ENCODE data around the gene MPZL1.
A peak's percentile ranks its signal among the peaks of the same experiment; 100 is the strongest.
"Not testable (repeated sequence)": the region's sequence is repeated elsewhere in the genome, so short reads cannot be mapped to it uniquely, and the experiment has no call there.

The MPZL1 gene

GRCh38 chr1:167719715-167720421 is 1.9 kb upstream of the MPZL1 start:
- DNase-seq (ENCODE audit: low spot score), result not testable (repeated sequence)

DNA sequence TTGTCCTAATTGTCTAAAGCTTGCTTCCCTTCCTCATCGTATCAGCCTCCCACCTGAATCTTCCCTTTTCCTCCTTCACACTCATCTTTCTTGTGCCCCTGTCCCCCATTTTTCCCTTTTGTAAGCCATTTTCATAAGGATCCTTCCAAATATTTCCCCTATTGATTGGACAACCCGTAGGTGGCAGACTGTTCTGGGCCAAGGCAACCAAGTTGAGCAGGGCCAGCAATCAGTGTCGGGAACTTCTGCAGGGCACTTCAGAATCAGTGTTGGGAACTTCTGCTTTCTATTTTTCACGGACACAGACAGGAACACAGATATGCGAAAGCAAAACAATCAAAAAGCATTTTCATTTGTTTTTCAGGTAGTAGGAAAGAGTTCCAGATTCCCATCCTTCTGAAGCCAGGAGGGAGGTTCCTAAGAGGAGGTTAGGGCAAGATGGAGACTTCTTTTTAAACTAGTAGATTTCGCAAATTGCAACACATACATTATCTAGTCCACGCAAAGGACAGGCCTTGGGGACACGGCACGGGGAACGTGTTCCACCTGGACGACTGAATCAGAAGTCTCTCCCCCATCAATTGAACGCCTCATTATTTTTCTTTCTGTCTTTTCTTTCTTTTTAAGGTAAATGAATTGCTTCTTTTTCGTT is 691 bp upstream of the MPZL1 start:
- no peak for DNase-seq (ENCODE audit: low spot score)

GRCh38 chr1:167722152-167722869 is 529 bp downstream of the MPZL1 start:
- peak; percentile 47 for DNase-seq (ENCODE audit: low spot score)

DNA sequence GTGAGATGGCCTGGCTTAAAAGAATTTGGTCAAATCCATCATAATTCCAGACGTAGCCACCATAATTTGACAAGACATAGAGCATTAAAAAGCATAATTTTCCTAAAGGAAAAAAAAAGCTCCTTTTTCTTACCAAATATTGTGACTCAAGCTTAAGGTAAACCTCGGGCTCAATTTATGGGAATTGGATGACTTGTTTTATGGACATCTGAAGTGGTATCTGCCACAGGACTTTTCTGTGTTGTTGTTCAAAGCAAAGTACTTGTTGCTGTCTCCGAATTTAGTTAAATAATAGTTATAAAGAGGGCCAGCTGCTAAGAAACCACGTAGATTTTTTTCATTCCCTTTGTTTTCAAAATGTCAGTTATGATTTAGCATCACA is 1.1 kb downstream of the MPZL1 start:
- no peak for DNase-seq (ENCODE audit: low spot score)

DNA sequence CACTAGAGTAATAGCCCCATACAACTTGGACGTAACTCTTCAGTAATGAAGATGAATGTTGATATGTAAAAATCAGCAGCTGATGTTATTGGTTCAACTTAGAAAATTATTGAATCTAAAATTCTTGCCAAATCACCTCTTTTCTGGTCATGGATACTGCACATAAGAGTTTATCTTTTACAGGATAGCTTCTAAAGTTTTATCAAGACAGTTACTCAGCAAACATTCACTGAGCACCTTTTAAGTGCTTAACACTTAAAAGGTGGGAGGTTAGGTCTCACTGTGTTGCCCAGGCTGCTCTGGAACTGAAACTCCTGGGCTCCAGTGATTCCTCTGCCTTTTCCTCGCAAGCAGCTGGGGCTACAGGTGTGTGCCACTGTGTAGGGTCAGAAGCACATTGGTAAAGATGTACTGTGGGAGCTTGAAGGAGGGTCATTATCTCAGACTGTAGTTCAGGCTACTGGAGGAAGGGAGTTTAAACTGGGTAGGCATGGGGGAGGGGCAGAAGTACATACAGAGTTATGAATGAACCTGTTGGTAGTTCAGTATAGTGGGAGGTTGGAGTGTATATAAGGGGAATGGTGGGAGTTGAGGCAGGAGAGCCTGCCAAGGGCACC is 2.0 kb downstream of the MPZL1 start:
- no peak for DNase-seq (ENCODE audit: low spot score)

DNA sequence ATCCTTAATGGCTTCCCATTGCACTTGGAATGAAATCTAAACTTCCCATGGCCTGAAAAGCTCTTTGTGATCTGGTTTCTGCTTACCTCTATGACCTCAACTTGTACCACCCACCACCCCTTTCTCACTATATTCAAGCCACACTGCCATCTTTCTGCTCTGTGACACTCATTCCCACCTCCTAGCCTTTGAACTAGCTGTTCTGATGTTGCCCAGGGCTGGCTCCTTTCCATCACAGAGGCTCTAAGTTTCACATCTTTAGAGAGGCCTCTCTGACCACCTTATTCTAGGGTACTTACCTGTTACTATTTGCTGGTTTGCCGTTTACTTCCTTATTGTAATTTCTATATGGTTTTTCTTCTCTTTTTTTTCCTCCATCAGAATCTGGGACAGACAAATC is 4.2 kb downstream of the MPZL1 start:
- no peak for DNase-seq (ENCODE audit: low spot score)

DNA sequence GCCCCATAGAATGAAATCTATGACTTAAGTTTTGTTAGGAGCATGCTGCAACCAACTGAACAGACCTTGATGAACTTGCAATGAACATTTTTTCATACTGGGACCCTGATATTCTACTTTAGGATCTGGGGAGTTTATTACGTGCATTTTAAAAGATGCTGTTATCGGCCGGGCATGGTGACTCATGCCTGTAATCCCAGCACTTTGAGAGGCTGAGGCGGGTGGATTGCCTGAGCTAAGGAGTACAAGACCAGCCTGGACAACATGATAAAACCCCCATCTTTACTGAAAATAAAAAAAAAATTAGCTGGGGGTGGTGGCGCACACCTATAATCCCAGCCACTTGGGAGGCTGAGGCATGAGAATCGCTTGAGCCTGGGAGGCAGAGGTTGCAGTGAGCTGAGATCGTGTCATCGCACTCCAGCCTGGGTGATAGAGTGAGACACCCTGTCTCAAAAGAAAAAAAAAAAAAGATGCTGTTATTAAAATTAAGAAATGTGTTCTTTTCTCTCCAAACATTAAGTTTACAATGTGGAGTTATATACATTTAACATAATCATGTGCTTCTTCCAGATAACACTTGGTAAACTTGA is 7.1 kb downstream of the MPZL1 start:
- no peak for DNase-seq (ENCODE audit: low spot score)

- no peak for DNase-seq (ENCODE audit: low spot score)
Measured at GRCh38 chr1:167734227-167734626, 12.4 kb downstream of the MPZL1 start.

DNA sequence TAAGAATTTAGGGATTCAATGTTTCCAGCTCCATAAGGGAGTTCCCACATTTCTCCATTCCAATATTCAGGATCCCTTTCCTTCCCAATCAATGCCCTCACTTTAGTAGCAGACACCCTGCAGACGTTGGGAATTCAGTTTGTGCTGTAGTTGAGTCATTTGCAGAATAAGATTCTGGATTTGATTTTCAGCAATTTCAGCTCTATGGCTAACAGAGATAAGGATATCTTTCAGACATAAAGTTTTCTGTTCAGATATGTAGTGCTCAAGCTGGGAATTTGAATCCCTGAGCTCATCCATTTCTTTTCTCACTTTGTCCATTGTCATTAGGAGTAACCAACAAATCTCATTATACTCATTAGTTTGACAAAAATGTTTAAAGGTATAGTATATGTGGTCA is 13.1 kb downstream of the MPZL1 start:
- no peak for DNase-seq (ENCODE audit: low spot score)

DNA sequence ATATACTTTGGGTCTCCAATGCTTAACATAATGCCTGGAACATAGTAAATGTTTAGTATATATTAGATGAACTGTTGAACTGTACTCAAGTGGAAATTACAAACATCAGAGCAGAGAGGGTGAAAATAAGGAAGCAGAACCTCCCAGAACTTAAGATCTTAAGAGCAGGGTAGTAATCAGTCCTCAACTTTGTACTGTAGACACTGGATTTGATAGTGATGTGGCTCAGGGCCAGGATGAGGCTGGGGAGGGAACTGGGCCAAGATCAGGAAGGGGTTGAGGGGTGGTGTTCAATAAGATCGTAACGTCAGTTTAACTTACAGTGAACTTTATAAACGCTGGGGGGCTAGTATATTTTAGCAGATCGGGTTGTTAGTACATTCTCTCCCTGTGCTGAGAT is 15.4 kb downstream of the MPZL1 start:
- no peak for DNase-seq (ENCODE audit: low spot score)

DNA sequence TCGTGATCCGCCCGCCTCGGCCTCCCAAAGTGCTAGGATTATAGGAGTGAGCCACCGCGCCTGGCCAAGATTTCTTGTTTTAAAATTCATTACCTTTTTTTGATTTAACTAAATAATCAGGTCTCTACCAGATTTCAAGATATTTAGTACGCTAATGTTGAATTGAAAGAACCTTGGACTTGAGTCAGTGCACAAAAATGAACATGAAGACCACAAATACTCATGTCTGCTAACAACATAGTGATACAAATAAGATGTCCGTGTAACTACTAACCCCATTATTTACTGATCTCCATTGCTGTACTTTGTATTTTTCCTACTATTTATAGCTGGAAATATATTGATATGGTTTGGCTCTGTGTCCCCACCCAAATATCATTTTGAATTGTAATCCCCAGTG is 16.4 kb downstream of the MPZL1 start:
- DNase-seq (ENCODE audit: low spot score), result no peak

DNA sequence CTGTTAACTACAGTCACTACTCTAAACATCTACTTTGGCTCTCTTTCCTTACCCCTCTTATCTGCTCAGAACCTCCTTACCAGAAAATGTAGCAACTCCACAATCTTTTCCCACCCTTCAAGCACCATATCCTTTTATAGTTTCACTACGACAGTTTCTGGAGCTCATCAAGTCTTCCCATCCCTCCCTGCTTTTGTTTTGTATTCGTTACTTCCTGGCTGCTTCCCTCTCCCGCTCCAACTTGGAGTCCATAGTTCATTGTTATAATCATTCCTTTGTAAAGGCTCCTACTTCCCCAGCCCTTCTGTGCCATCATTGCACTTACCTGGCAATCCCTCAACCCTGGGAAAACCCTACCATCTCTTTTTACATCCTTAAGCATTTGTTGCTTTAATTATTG is 18.0 kb downstream of the MPZL1 start:
- no peak for DNase-seq (ENCODE audit: low spot score)

DNA sequence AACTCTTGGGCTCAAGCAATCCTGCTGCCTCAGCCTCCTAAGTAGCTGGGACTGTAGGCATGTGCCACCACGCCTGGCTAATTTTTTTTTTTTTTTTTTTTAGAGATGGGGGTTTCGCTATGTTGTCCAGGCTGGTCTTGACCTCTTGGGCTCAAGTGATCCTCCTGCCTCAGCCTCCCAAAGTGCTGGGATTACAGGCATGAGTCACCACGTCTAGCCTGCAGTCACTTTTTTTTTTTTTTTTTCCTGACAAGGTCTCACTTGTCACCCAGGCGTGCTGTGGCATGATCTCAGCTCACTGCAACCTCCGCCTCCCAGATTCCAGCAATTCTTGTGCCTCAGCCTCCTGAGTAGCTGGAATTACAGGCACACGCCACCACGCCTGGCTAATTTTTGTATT is 19.3 kb downstream of the MPZL1 start:
- DNase-seq (ENCODE audit: low spot score), result not testable (repeated sequence)

DNA sequence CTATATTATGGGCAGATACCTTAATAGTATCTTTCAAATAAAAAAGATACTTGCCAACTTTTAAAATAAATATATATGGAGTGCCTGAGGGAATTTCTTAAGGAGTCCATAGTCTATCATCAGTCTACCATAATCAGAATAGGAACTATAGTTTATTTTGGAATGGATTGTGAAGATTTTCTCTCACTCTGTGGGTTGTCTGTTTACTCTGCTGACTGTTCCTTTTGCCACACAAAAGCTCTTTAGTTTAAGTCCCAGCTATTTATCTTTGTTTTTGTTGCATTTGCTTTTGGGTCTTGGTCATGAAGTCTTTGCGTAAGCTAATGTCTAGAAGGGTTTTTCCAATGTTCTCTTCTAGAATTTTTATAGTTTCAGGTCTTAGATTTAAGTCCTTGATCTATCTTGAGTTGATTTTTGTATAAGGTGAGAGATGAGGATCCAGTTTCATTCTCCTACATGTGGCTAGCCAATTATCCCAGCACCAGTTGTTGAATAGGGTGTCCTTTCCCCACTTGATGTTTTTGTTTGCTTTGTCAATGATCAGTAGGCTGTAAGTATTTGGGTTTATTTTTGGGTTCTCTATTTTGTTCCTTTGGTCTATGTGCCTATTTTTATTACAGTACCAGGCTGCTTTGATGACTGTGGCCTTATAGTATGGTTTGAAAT is 20.7 kb downstream of the MPZL1 start:
- DNase-seq (ENCODE audit: low spot score), result not testable (repeated sequence)

GRCh38 chr1:167744901-167745300 is 23.1 kb downstream of the MPZL1 start:
- no peak for DNase-seq (ENCODE audit: low spot score)

GRCh38 chr1:167746013-167746672 is 24.4 kb downstream of the MPZL1 start:
- DNase-seq (ENCODE audit: low spot score), result peak; percentile 23

DNA sequence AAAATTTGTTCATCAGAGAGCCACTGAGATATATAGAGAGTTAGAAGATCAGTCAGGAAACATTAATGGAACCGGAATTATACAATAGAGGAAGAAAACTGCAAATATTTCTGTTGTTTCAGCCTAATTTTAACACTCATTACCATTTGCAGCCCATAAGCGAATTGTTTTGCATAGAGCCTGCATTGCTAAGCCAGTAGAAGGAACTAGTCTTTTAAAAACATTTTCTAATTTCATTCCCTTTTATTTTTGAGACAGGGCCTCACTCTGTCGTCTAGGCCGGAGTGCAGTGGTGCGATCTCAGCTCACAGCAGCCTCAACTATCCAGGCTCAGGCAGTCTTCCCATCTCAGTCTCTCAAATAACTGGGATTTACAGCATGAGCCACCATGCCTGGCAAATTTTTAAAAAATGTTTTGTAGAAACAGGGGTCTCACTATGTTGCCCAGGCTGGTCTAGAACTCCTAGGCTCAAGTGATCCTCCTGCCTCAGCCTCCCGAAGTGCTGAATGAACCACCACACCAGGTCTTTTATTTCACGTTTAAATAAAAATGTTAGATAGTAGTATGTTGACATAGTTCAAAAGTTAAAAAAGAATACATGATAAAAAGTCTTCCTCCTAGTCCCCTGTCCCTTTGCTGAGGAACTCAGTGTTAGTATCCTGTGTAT is 25.3 kb downstream of the MPZL1 start:
- DNase-seq (ENCODE audit: low spot score), result peak; percentile 46

DNA sequence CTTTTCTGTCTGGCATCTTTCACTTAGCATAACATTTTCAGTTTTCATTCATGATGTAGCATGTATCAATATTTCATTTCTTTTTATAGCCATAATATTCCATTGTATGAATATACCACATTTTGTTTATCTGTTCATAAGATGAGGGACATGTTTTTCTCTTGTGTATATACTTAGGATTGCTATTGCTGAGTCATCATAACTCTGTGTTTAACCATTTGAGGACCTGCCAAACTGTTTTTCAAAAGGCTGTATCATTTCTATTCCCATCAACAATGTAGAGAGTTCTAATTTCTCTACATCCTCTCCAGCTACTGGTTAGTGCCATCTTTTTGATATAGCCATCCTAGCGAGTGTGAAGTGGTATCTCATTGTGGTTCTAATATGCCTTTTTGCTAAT is 26.2 kb downstream of the MPZL1 start:
- DNase-seq (ENCODE audit: low spot score), result no peak

GRCh38 chr1:167748906-167749305 is 27.1 kb downstream of the MPZL1 start:
- no peak for DNase-seq (ENCODE audit: low spot score)

GRCh38 chr1:167749741-167750140 is 28.0 kb downstream of the MPZL1 start:
- DNase-seq (ENCODE audit: low spot score), result no peak

DNA sequence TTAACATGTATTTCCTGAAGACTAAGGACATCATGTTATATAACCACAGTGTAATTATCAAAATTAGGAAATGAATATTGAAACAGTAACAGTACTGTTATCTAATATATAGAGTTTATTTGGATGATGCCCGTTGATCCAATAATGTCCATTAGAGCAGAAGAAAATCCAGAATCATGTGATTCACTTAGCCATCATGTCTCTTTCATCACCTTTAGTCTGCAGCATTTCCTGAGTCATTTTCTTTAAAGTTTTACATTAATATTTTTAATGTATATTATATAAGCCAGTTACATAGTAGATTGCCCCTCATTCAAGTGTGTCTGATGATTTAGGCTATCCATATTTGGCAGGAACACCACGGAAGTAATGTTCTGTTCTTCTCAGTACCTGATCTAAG is 28.9 kb downstream of the MPZL1 start:
- no peak for DNase-seq (ENCODE audit: low spot score)
